ENCODE results near the gene RPE65.
"Not testable (repeated sequence)": the region's sequence is repeated elsewhere in the genome, so short reads cannot be mapped to it uniquely, and the experiment has no call there.

The RPE65 gene

GRCh38 chr1:68449901-68450300 is at the start of gene RPE65:
TSS of gene RPE65 (minus strand) at chr1:68449954. CDS start at chr1:68449905, 49 bp downstream.
- no peak for DNase-seq (ENCODE audit: low read depth in 4 of 4, low spot score in 1 of 4)

- no peak for DNase-seq (ENCODE audit: low read depth in 4 of 4, low spot score in 1 of 4)
These were observed 47.6 kb upstream of the RPE65 start for GRCh38 chr1:68497358-68497698.

GRCh38 chr1:68496680-68497357 is 47.1 kb upstream of the RPE65 start, which contains the start of gene DEPDC1:
TSS of gene DEPDC1 (minus strand) at chr1:68497082. CDS start at chr1:68496999, 83 bp downstream.
- peak; percentile 28 to 64 (median 38) for DNase-seq (ENCODE audit: low read depth in 4 of 4, low spot score in 1 of 4)

DNA sequence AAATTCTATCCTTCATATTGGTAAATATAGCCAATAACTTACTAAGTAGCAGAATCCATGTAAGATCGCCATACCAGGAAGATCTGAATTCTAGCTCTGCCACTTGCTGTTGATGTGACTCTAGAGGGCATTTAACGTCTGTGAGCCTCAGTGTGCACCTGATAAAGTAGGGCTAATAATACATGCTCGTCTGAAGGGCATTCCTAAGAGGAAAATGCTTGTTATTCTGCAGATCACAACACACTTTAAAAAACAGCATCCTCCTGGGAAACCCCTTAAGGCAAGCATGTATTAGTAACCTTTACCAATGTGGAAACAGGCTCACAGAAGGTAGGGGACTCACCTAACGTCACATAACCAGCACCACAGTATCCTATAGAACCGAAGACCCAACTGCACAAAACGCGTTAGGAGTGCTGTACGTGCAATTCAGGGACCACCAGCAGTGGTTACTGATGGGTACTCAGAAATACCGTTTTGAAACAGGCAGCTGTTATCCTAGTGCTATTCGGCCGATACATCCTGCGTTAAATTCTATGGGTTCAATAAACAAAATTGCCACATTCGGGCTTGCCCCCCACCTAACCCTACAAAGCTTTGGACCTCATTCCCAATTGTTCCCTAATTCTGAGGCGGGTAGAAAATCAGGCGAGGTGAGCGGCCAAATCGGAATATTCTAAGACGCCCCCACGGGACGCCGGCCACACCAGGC is 46.4 kb upstream of the RPE65 start:
- no peak for DNase-seq (ENCODE audit: low read depth in 4 of 4, low spot score in 1 of 4)

DNA sequence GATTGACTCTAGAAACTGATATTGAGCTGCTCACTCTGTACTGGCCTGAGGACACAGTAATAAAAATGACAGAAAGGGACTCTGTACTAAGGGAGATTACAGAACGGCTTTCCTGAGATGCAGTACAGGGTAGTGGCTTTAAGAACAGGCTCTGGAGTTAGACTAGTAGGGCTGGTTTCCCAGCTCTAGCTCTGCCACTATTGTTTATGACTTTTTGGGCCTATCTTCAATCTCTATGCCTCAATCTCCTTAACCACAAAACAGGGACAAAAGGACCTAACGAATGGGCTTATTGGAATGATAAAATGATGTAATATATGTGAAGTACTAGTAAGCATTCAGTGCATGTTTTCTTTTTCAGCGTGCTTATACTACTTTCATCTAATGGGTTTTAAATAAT is 45.8 kb upstream of the RPE65 start:
- no peak for DNase-seq (ENCODE audit: low read depth in 4 of 4, low spot score in 1 of 4)

- DNase-seq (ENCODE audit: low read depth in 4 of 4, low spot score in 1 of 4) = no peak
These were observed 43.4 kb upstream of the RPE65 start for GRCh38 chr1:68493193-68493592.

DNA sequence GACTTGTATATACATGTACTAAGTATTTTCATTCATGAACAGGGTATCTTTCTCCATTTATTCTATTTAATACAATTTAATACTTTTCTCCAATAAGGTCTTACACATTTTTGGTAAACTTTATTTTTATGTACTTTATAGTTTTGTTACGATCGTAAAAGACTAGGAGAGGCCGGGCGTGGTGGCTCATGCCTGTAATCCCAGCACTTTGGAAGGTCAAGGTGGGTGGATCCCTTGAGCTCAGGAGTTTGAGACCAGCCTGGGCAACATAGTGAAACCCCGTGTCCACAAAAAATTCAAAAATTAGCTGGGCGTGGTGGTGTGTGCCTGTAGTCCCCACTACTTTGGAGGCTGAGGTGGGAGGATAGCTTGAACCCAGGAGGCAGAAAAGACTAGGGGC is 42.5 kb upstream of the RPE65 start:
- DNase-seq (ENCODE audit: low read depth in 4 of 4, low spot score in 1 of 4) = not testable (repeated sequence)

- DNase-seq (ENCODE audit: low read depth in 4 of 4, low spot score in 1 of 4) = no peak
These were observed 40.4 kb upstream of the RPE65 start for GRCh38 chr1:68490046-68490651.

DNA sequence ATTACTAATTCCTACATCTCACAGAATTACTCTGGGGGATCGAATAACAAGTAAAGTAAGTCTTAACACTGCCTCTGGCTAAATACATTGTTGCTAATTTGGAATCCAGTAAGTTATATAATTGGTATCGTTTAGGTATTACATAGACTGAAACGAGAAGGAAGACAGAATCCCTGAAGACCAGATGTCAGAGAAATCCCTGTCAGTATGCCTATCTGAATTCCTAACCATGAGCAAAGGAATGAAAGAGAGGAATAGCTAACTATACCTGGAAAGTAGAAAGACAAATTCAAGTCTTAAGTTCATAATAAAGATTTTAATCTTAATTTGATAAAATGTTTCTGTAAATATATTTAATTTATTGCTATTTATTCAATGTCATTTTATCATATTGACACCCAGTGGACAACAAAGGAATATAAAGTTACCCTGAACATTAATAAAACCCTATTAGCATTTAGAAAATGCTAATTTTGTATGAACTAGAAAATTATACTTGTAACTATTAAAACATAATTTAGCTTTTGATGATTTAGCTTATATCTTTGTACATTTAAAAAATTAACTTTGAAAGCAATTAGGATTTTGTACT is 35.8 kb upstream of the RPE65 start:
- no peak for DNase-seq (ENCODE audit: low read depth in 4 of 4, low spot score in 1 of 4)

DNA sequence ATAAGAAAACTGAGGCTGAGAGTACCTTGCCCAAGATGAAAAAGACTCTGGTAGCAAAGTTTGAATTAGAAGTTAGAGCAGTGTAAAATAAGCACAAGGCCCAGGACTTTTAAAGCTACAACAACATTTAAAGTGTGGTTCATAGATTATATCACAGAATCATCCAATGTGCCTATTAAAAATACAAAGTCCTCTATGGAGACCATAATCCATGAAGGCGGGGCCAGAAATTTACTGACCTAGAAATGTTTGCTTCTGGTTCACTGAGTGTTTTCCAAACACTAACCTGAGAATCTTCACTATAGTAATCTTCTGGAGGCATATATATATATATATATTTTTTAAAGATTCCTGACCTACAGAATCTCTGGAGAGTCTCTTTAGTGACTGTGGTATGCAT is 34.9 kb upstream of the RPE65 start:
- DNase-seq (ENCODE audit: low read depth in 4 of 4, low spot score in 1 of 4) = no peak

GRCh38 chr1:68481041-68481440 is 31.3 kb upstream of the RPE65 start:
- DNase-seq (ENCODE audit: low read depth in 4 of 4, low spot score in 1 of 4) = no peak

- DNase-seq (ENCODE audit: low read depth in 4 of 4, low spot score in 1 of 4) = no peak
These were observed 29.7 kb upstream of the RPE65 start for GRCh38 chr1:68479501-68479900.

- no peak for DNase-seq (ENCODE audit: low read depth in 4 of 4, low spot score in 1 of 4)
These were observed 28.9 kb upstream of the RPE65 start for GRCh38 chr1:68478662-68479061.

DNA sequence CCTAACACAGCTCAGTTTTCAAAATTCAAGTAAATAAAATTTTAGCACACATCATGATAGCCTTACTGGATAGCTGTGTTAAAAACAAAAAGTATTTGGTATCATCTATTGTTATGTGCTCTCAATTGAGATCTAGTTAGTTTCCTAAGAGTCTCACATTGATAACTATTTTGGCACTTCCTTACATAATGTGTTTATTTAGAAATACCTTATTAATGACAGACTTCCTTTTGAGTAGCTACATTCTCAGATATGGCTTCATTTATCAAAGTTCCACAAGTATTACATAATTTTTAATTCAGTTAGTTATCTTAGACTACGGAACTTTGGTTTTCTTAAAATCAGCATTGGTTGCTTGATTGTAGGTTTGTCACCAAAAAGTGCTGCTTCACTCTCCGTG is 26.9 kb upstream of the RPE65 start:
- DNase-seq (ENCODE audit: low read depth in 4 of 4, low spot score in 1 of 4) = not testable (repeated sequence)

GRCh38 chr1:68473060-68473459 is 23.3 kb upstream of the RPE65 start:
- no peak for DNase-seq (ENCODE audit: low read depth in 4 of 4, low spot score in 1 of 4)

DNA sequence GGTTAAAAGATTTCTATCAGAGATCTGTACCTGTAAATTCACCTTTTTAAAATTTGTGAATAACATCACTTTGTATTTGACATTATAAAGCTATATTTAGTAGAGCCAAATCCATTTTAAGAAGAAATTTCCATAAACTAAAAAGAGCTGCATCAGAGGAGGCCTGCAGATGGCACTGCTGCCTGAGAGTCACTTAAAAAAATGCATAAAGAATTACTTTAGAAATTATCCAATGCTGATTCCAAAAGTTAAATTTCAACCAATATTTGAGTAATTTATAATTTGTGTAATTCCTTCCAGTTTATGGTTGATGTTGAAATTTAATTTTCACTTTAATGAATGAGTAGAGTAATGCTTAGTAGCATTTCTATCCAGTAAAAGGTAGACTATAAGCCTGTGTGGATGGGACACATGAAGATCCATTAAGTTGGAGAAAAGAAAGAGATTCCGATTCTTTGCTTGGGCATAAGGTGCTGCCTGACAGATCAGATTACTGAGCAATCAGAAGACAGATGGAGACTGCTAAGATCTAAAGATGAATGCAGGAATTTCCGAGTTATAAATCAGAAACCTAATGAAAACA is 20.7 kb upstream of the RPE65 start:
- no peak for DNase-seq (ENCODE audit: low read depth in 4 of 4, low spot score in 1 of 4)

DNA sequence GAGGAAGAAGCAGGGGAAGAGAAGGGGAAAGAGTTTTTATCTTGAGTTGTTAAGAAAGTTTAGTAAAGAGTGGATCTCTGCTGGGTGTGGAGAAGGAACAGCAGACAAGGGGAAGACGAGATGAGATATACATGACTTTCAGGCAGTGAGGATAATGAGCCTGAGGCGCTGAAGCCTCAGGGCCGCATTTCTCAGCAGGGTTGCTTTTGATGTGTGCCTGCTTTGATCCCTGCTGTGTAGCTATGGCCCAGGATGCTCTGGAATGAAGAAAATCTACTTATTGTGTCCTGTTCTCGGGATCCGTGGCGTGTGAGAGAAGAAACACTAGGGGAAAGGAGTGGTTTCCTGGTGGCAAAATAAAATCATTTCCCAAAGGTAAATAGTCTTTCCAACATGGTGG is 15.1 kb upstream of the RPE65 start:
- DNase-seq (ENCODE audit: low read depth in 4 of 4, low spot score in 1 of 4) = no peak

- no peak for DNase-seq (ENCODE audit: low read depth in 4 of 4, low spot score in 1 of 4)
These were observed 11.2 kb upstream of the RPE65 start for GRCh38 chr1:68460935-68461334.

DNA sequence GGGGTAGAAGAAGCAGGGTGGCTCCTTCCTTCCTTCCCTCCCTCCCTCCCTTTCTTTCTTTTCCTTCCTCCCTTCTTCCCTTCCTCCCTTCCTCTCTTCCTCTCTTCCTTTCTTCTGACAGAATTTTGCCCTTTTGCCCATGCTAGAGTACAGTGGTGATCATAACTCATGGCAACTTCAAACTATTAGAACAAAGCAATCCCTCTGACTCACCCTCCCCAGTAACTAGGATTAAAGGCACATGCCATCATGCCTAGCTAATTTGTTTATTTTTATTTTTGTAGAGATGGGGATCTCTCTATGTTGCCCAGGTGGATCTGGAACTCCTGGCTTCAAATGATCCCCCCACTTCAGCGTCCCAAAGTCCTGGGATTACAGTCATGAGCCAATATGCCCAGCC is 10.0 kb upstream of the RPE65 start:
- DNase-seq (ENCODE audit: low read depth in 4 of 4, low spot score in 1 of 4) = no peak

GRCh38 chr1:68459091-68459490 is 9.3 kb upstream of the RPE65 start:
- DNase-seq (ENCODE audit: low read depth in 4 of 4, low spot score in 1 of 4) = no peak

GRCh38 chr1:68456202-68456601 is 6.4 kb upstream of the RPE65 start:
- no peak for DNase-seq (ENCODE audit: low read depth in 4 of 4, low spot score in 1 of 4)

DNA sequence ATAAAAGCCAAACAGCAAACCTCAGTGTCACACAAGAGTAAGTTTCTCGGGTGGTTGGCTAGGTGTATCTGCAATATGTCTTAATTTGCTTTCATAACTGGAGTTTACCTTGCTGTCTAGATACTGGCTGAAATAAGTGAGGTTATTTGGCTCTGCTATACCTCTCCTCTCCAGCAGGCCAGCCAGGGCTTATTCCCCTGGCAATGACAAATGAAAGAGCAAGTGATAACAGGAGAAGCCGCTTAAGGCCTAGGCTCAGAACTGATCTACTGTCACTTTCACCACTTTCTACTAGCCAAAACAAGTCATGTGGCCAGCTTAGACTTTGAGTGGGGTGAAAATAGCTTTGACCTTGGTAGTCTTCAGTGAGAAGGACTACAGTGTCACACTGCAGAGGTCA is 4.8 kb upstream of the RPE65 start:
- no peak for DNase-seq (ENCODE audit: low read depth in 4 of 4, low spot score in 1 of 4)
